HEK293 (cell line): ENCODE data around the gene STAB2.
A peak's percentile ranks its signal among the peaks of the same experiment; 100 is the strongest.

Experiments used
- CTCF ChIA-PET: fragments of 350-600 bp; formaldehyde crosslinking; extraction: SDS; loops from one replicate; lab custom pipeline; 2021; ENCODE audit warnings: antibody characterized with exemption; lab: Yijun Ruan, JAX
- POLR2A ChIA-PET: fragments of 300-600 bp; formaldehyde crosslinking; extraction: SDS; loops from one replicate; lab custom pipeline; 2020; ENCODE audit warnings: antibody characterized with exemption, inconsistent platforms; lab: Yijun Ruan, JAX
- H3K27ac ChIP-seq: fragments of 200-500 bp; sonication (Bioruptor generic); 2 replicates; pipeline ENCODE4 v1.5.1; 2014; ENCODE audit warnings: low read depth, low read length, control low read depth, inconsistent platforms; ENCODE audit errors: extremely low read depth
- H3K36me3 ChIP-seq, 2 experiments: fragments of 200-500 bp in 1 of 2; sonication (Bioruptor generic) in 1 of 2; 1 replicate in 1 of 2; 2 replicates in 1 of 2; pipeline ENCODE4 v1.5.1; 2014 to 2017; ENCODE audit warnings: inconsistent platforms in 2 of 2, low read length in 2 of 2; ENCODE audit not compliant: control insufficient read depth in 2 of 2, insufficient read depth in 1 of 2
- H3K4me1 ChIP-seq: fragments of 200-500 bp; sonication (Bioruptor generic); 2 replicates; pipeline ENCODE4 v1.5.1; 2014; ENCODE audit warnings: mild to moderate bottlenecking, low read length, inconsistent platforms; ENCODE audit not compliant: control insufficient read depth, insufficient read depth
- H3K4me3 ChIP-seq: 2 replicates; pipeline ENCODE4 v1.5.1; 2011; ENCODE audit warnings: low read depth, mild to moderate bottlenecking, control low read depth, low read length, moderate library complexity
- H3K9me3 ChIP-seq: fragments of 200-500 bp; sonication (Bioruptor generic); 2 replicates; pipeline ENCODE4 v1.5.1; 2014; ENCODE audit warnings: low read depth, low read length, inconsistent platforms; ENCODE audit not compliant: control insufficient read depth, insufficient read depth
- BCL11A ChIP-seq: fragments of 450-650 bp; formaldehyde crosslinking; IDR thresholded peaks from 2 replicates; pipeline ENCODE4 v1.5.1; 2016; ENCODE audit warnings: low read depth, missing biosample characterization, missing genetic modification characterization
- EGR2 ChIP-seq: fragments of 450-650 bp; formaldehyde crosslinking; IDR thresholded peaks from 2 replicates; pipeline ENCODE4 v1.5.1; 2016; ENCODE audit warnings: low read depth, missing biosample characterization, missing genetic modification characterization
- GLI4 ChIP-seq: fragments of 450-650 bp; formaldehyde crosslinking; IDR thresholded peaks from 2 replicates; pipeline ENCODE4 v1.5.1; 2016; ENCODE audit warnings: missing biosample characterization, missing genetic modification characterization
- GLIS1 ChIP-seq: fragments of 450-650 bp; formaldehyde crosslinking; IDR thresholded peaks from 2 replicates; pipeline ENCODE4 v1.5.1; 2016; ENCODE audit warnings: missing biosample characterization, missing genetic modification characterization
- KLF1 ChIP-seq: fragments of 450-650 bp; formaldehyde crosslinking; IDR thresholded peaks from 2 replicates; pipeline ENCODE4 v1.5.1; 2016; ENCODE audit warnings: missing biosample characterization, missing genetic modification characterization
- WT1 ChIP-seq: fragments of 450-650 bp; formaldehyde crosslinking; IDR thresholded peaks from 2 replicates; pipeline ENCODE4 v1.5.1; 2016; ENCODE audit warnings: missing biosample characterization, missing genetic modification characterization
- YY1 ChIP-seq: fragments of 450-650 bp; formaldehyde crosslinking; IDR thresholded peaks from 2 replicates; pipeline ENCODE4 v1.5.1; 2018; ENCODE audit warnings: missing biosample characterization, missing genetic modification characterization
- ZBTB21 ChIP-seq: fragments of 450-650 bp; formaldehyde crosslinking; IDR thresholded peaks from 2 replicates; pipeline ENCODE4 v1.5.1; 2017; ENCODE audit warnings: missing biosample characterization, missing genetic modification characterization
- ZFHX2 ChIP-seq: fragments of 450-650 bp; formaldehyde crosslinking; conservative IDR thresholded peaks from 2 replicates; pipeline ENCODE4 v1.5.1; 2016; ENCODE audit warnings: missing biosample characterization, missing genetic modification characterization
- ZNF146 ChIP-seq: fragments of 450-650 bp; formaldehyde crosslinking; IDR thresholded peaks from 2 replicates; pipeline ENCODE4 v1.5.1; 2016; ENCODE audit warnings: missing biosample characterization, missing genetic modification characterization
- ZNF221 ChIP-seq: fragments of 450-650 bp; formaldehyde crosslinking; IDR thresholded peaks from 2 replicates; pipeline ENCODE4 v1.5.1; 2017; ENCODE audit warnings: missing biosample characterization, missing genetic modification characterization, borderline replicate concordance
- ZNF37A ChIP-seq: fragments of 450-650 bp; IDR thresholded peaks from 2 replicates; pipeline ENCODE4 v1.5.1; 2018; ENCODE audit warnings: missing biosample characterization, missing genetic modification characterization
- ZNF707 ChIP-seq: fragments of 450-650 bp; formaldehyde crosslinking; IDR thresholded peaks from 2 replicates; pipeline ENCODE4 v1.5.1; 2016; ENCODE audit warnings: missing biosample characterization, missing genetic modification characterization
- ZNF785 ChIP-seq: fragments of 450-650 bp; formaldehyde crosslinking; IDR thresholded peaks from 2 replicates; pipeline ENCODE4 v1.5.1; 2016; ENCODE audit warnings: missing biosample characterization, missing genetic modification characterization
- ZXDB ChIP-seq: fragments of 450-650 bp; formaldehyde crosslinking; IDR thresholded peaks from 2 replicates; pipeline ENCODE4 v1.5.1; 2016; ENCODE audit warnings: missing biosample characterization, missing genetic modification characterization
- TF ChIP-seq, protein P1 (sequence below): fragments of 450-650 bp; formaldehyde crosslinking; IDR thresholded peaks from 2 replicates; pipeline ENCODE4 v1.5.1; 2016; ENCODE audit warnings: missing biosample characterization, missing genetic modification characterization
- TF ChIP-seq, protein P2 (sequence below): fragments of 450-650 bp; formaldehyde crosslinking; IDR thresholded peaks from 2 replicates; pipeline ENCODE4 v1.5.1; 2016; ENCODE audit warnings: missing biosample characterization, missing genetic modification characterization
- TF ChIP-seq, protein P3 (sequence below): fragments of 450-650 bp; formaldehyde crosslinking; IDR thresholded peaks from 2 replicates; pipeline ENCODE4 v1.5.1; 2016; ENCODE audit warnings: missing biosample characterization, missing genetic modification characterization
- TF ChIP-seq, protein P4 (sequence below): fragments of 450-650 bp; formaldehyde crosslinking; IDR thresholded peaks from 2 replicates; pipeline ENCODE4 v1.5.1; 2017; ENCODE audit warnings: missing biosample characterization, missing genetic modification characterization
- TF ChIP-seq, protein P5 (sequence below): fragments of 450-650 bp; formaldehyde crosslinking; IDR thresholded peaks from 2 replicates; pipeline ENCODE4 v1.5.1; 2016; ENCODE audit warnings: missing biosample characterization, missing genetic modification characterization, borderline replicate concordance
- TF ChIP-seq, protein P6 (sequence below): fragments of 450-650 bp; formaldehyde crosslinking; IDR thresholded peaks from 2 replicates; pipeline ENCODE4 v1.5.1; 2016; ENCODE audit warnings: missing biosample characterization, missing genetic modification characterization

Gene STAB2

DNA sequence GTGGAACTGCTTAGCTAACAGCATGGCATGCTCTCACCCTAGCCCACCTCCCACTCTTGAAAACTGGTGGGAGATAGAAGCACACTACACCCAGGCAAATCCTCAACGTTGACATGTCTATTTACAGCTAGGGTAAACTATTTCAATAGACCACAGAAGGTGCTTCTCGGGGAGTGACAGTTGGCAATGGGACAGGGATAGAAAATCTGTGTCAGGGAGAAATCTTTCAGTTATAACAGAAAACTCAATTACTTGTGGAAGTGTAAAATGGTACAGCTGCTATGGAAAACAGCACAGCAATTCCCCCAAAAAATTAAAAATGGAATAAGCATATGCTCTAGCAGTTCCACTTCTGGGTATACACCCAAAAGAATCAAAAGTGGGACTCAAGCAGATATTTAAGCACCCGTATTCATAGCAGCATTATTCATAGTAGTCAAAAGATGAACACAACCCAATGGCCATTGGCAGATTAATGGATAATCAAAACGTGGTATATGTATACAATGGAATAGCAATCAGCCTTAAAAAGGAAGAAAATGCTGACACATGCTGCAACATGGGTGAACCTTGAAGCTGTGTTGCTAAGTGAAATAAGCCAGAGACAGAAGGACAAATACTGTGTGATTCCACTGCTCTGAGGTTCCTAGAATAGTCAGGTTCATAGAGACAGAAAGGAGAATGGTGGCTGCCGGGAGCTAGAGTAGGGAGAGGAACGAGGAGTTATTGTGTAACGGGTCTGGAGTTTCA lies 92.5 kb downstream of the STAB2 start (continued):
- TF ChIP-seq, protein P1, sequence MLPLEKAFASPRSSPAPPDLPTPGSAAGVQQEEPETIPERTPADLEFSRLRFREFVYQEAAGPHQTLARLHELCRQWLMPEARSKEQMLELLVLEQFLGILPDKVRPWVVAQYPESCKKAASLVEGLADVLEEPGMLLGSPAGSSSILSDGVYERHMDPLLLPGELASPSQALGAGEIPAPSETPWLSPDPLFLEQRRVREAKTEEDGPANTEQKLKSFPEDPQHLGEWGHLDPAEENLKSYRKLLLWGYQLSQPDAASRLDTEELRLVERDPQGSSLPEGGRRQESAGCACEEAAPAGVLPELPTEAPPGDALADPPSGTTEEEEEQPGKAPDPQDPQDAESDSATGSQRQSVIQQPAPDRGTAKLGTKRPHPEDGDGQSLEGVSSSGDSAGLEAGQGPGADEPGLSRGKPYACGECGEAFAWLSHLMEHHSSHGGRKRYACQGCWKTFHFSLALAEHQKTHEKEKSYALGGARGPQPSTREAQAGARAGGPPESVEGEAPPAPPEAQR (tag by site-specific recombination), result no peak
- TF ChIP-seq, protein P2, sequence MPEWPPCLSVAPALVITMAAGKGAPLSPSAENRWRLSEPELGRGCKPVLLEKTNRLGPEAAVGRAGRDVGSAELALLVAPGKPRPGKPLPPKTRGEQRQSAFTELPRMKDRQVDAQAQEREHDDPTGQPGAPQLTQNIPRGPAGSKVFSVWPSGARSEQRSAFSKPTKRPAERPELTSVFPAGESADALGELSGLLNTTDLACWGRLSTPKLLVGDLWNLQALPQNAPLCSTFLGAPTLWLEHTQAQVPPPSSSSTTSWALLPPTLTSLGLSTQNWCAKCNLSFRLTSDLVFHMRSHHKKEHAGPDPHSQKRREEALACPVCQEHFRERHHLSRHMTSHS, result no peak

DNA sequence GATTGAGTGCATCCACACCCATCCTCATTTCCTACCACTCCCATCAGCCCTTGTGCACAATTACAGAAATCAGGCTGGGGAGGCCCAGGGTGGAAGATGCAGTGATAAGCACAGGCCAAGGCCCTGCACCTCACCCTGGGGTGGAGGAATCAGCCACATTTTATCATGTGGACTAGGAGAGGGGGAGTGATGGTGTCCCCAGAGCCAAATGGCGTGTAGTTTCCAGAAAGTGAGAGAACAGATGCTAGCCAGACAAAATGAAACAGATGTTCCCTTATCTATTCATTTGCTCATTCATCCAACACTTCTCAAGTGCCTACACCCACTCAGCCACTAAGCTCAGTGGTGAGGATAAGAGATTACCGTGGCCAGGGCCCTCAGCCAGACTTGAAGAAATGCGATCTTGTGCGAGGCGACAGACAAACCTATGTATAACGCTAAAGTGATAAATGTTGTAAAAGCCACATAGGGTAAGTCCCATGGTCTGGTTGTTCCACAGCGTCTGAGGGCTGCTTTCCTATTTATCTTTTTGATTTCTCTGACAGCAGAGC lies 93.6 kb downstream of the STAB2 start:
- CTCF ChIA-PET, result interaction anchor here (1.4 kb wide), 1 partner anchor 49 kb away, joined by 3 read pairs; no protein-coding TSS in a partner anchor
- no peak overlapping the region for H3K4me3 ChIP-seq
- TF ChIP-seq ZXDB (tag by site-specific recombination) (peak; percentile 15; the same call in 1 of the 2 replicates), ZNF221 (tag by site-specific recombination) (no peak), ZNF146 (tag by site-specific recombination) (no peak), GLIS1 (tag by site-specific recombination) (peak; percentile 17; the same call in 1 of the 2 replicates), ZBTB21 (tag by site-specific recombination) (no peak), ZFHX2 (tag by site-specific recombination) (peak; percentile 77), WT1 (tag by site-specific recombination) (no peak), ZNF785 (tag by site-specific recombination) (no peak), KLF1 (peak; percentile 92), ZNF707 (tag by site-specific recombination) (no peak), YY1 (tag by site-specific recombination) (no peak), EGR2 (peak; percentile 59)
- TF ChIP-seq, protein P3, sequence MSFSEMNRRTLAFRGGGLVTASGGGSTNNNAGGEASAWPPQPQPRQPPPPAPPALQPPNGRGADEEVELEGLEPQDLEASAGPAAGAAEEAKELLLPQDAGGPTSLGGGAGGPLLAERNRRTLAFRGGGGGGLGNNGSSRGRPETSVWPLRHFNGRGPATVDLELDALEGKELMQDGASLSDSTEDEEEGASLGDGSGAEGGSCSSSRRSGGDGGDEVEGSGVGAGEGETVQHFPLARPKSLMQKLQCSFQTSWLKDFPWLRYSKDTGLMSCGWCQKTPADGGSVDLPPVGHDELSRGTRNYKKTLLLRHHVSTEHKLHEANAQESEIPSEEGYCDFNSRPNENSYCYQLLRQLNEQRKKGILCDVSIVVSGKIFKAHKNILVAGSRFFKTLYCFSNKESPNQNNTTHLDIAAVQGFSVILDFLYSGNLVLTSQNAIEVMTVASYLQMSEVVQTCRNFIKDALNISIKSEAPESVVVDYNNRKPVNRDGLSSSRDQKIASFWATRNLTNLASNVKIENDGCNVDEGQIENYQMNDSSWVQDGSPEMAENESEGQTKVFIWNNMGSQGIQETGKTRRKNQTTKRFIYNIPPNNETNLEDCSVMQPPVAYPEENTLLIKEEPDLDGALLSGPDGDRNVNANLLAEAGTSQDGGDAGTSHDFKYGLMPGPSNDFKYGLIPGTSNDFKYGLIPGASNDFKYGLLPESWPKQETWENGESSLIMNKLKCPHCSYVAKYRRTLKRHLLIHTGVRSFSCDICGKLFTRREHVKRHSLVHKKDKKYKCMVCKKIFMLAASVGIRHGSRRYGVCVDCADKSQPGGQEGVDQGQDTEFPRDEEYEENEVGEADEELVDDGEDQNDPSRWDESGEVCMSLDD (tag by site-specific recombination), result no peak

DNA sequence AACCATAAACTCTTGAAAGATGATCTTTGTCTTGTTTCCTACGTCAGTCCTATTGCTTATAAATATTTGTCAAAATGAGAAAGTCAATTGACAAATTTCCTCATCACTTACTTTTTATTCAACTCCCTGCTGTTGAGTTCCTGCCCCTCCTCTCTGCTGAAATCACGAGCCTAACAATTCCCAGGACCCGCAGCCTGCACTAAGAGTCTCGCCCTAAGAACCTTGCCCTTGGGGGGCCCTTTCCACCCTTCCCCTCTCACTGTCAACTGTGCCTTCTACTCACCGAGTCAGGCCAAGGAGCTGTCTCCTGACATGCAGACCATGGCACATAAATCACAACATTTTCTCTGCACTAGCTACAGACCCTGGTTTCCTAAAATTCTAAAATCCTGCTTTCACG lies 99.0 kb downstream of the STAB2 start:
- POLR2A ChIA-PET, result no interaction called here
- no peaks in the 10 kb centered on the region for H3K36me3 ChIP-seq
- no peak overlapping the region for H3K4me3 ChIP-seq
- no peak overlapping the region for H3K27ac ChIP-seq
- TF ChIP-seq, protein P4, sequence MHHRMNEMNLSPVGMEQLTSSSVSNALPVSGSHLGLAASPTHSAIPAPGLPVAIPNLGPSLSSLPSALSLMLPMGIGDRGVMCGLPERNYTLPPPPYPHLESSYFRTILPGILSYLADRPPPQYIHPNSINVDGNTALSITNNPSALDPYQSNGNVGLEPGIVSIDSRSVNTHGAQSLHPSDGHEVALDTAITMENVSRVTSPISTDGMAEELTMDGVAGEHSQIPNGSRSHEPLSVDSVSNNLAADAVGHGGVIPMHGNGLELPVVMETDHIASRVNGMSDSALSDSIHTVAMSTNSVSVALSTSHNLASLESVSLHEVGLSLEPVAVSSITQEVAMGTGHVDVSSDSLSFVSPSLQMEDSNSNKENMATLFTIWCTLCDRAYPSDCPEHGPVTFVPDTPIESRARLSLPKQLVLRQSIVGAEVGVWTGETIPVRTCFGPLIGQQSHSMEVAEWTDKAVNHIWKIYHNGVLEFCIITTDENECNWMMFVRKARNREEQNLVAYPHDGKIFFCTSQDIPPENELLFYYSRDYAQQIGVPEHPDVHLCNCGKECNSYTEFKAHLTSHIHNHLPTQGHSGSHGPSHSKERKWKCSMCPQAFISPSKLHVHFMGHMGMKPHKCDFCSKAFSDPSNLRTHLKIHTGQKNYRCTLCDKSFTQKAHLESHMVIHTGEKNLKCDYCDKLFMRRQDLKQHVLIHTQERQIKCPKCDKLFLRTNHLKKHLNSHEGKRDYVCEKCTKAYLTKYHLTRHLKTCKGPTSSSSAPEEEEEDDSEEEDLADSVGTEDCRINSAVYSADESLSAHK, result no peak
- TF ChIP-seq, protein P5, sequence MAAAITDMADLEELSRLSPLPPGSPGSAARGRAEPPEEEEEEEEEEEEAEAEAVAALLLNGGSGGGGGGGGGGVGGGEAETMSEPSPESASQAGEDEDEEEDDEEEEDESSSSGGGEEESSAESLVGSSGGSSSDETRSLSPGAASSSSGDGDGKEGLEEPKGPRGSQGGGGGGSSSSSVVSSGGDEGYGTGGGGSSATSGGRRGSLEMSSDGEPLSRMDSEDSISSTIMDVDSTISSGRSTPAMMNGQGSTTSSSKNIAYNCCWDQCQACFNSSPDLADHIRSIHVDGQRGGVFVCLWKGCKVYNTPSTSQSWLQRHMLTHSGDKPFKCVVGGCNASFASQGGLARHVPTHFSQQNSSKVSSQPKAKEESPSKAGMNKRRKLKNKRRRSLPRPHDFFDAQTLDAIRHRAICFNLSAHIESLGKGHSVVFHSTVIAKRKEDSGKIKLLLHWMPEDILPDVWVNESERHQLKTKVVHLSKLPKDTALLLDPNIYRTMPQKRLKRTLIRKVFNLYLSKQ, result no peak
- TF ChIP-seq, protein P6, sequence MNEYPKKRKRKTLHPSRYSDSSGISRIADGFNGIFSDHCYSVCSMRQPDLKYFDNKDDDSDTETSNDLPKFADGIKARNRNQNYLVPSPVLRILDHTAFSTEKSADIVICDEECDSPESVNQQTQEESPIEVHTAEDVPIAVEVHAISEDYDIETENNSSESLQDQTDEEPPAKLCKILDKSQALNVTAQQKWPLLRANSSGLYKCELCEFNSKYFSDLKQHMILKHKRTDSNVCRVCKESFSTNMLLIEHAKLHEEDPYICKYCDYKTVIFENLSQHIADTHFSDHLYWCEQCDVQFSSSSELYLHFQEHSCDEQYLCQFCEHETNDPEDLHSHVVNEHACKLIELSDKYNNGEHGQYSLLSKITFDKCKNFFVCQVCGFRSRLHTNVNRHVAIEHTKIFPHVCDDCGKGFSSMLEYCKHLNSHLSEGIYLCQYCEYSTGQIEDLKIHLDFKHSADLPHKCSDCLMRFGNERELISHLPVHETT, result no peak
- TF ChIP-seq GLI4 (tag by site-specific recombination), result no peak
- TF ChIP-seq BCL11A, result no peak
- no peak for TF ChIP-seq ZNF37A (tag by site-specific recombination)
- H3K4me1 ChIP-seq, result no peaks in the 10 kb centered on the region
- no peaks in the 10 kb centered on the region for H3K9me3 ChIP-seq
- CTCF ChIA-PET, result interaction anchor here (1.0 kb wide), 1 partner anchor 54 kb away, joined by 4 read pairs; no protein-coding TSS in a partner anchor

More for the DNA sequence above, 93.6 kb downstream of the STAB2 start:
- H3K9me3 ChIP-seq, result no peaks in the 10 kb centered on the region
- H3K36me3 ChIP-seq, result no peaks in the 10 kb centered on the region
- no peak overlapping the region for H3K27ac ChIP-seq
- POLR2A ChIA-PET, result no interaction called here
- no peaks in the 10 kb centered on the region; the same call in 1 of the 2 replicates for H3K4me1 ChIP-seq
